ENCODE results near the gene DHODH.

The DHODH gene

DNA sequence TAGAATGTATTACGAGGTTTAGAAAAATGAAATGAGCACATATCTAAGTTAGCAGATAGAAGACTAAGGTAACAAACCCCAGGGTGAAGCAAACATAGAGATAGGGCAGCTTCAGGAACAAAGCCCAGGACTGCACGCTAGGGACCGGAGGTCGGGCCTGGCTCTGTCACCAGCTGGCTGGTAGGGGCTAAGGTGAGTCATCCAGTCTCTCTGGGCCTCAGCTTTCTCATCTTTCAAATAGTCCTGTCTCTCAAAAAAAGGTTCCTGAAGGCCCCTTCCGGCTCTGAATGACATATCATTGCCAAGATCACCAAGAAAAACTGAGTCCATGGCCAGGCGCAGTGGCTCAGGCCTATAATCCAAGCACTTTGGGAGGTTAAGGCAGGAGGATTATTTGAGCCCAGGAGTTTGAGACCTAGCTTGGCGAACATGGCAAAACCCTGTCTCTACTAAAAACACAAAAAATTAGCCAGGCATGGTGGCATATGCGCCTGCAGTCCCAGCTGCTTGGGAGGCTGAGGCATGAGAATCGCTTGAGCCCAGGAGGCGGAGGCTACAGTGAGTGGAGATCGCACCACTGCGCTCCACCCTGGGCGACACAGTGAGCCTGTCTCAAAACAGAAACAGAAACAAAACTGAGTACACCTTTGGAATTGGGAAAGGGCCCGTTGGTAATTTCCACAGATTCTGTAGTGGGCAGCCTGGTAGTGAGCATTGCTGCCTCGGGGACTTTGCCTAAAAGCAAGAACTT lies 34.3 kb upstream of the DHODH start:
- Histone ChIP-seq H3K36me3 (ENCODE audit: low read length) (no peaks in the 10 kb centered on the region), H3K4me2 (ENCODE audit: low read depth, low read length, poor library complexity, severe bottlenecking) (no peak overlapping the region), H3K79me2 (ENCODE audit: insufficient read depth, low read length) (no peaks in the 10 kb centered on the region), H3K9me2 (replicated peaks; ENCODE audit: insufficient read depth, low read length) (no peaks in the 10 kb centered on the region), H4K20me1 (ENCODE audit: low read depth, low read length) (no peaks in the 10 kb centered on the region), H3K27ac (ENCODE audit: low read depth, low read length) (no peak overlapping the region), H2AFZ (ENCODE audit: low read depth, low read length, severe bottlenecking) (no peak overlapping the region), H3K27me3 (ENCODE audit: low read length) (no peaks in the 10 kb centered on the region), H3K9ac (ENCODE audit: low read length) (no peak overlapping the region), H3K4me3 (ENCODE audit: insufficient read depth, low read length, poor library complexity, severe bottlenecking) (no peak overlapping the region), H3F3A (ENCODE audit: insufficient read depth) (no peaks in the 10 kb centered on the region), H3K9me3 (ENCODE audit: insufficient read depth, low read length) (no peaks in the 10 kb centered on the region)
- TF ChIP-seq, protein P1, sequence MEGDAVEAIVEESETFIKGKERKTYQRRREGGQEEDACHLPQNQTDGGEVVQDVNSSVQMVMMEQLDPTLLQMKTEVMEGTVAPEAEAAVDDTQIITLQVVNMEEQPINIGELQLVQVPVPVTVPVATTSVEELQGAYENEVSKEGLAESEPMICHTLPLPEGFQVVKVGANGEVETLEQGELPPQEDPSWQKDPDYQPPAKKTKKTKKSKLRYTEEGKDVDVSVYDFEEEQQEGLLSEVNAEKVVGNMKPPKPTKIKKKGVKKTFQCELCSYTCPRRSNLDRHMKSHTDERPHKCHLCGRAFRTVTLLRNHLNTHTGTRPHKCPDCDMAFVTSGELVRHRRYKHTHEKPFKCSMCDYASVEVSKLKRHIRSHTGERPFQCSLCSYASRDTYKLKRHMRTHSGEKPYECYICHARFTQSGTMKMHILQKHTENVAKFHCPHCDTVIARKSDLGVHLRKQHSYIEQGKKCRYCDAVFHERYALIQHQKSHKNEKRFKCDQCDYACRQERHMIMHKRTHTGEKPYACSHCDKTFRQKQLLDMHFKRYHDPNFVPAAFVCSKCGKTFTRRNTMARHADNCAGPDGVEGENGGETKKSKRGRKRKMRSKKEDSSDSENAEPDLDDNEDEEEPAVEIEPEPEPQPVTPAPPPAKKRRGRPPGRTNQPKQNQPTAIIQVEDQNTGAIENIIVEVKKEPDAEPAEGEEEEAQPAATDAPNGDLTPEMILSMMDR (IDR thresholded peaks at IDR 0.05; ENCODE audit: insufficient read depth, low read length, poor library complexity, severe bottlenecking) = no peak

DNA sequence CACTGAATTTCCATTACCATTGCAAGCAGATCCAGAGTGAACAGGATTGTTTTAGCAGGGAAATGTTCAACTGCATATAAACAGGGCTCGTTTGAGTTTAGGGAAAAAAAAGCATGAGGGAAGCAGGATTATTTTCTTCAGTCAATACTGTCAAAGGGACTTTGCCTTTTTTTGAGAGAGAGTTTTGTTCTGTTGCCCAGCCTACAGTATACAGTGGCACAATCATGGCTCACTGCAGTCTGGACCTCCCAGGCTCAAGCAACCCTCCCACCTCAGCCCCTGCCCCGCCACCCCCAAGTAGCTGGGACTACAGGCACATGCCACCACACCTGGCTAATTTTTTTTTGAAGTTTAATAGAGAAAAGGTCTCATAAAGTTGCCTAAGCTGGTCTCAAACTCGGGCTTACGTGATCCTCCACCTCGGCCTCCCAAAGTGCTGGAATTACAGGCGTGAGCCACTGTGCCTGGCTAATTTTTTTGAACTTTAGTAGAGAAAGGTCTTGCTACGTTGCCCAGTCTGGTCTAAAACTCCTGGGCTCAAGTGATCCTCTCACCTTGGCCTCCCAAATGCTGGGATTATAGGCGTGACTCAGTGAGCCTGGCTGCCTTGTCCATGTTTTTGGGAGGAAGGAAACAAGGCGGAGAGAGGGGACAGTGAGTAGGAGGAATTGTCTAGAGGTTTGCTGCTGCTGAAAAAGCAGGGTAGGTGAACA lies 23.1 kb upstream of the DHODH start:
- Histone ChIP-seq H3K27me3 (ENCODE audit: low read length) (no peaks in the 10 kb centered on the region), H2AFZ (ENCODE audit: low read depth, low read length, severe bottlenecking) (no peak overlapping the region), H3K4me3 (ENCODE audit: insufficient read depth, low read length, poor library complexity, severe bottlenecking) (no peak overlapping the region), H3K4me2 (ENCODE audit: low read depth, low read length, poor library complexity, severe bottlenecking) (no peak overlapping the region), H3K27ac (ENCODE audit: low read depth, low read length) (no peak overlapping the region), H3K9ac (ENCODE audit: low read length) (no peak overlapping the region), H3K9me2 (replicated peaks; ENCODE audit: insufficient read depth, low read length) (no peaks in the 10 kb centered on the region), H4K20me1 (ENCODE audit: low read depth, low read length) (no peaks in the 10 kb centered on the region), H3F3A (ENCODE audit: insufficient read depth) (no peaks in the 10 kb centered on the region), H3K79me2 (ENCODE audit: insufficient read depth, low read length) (no peaks in the 10 kb centered on the region), H3K36me3 (ENCODE audit: low read length) (no peaks in the 10 kb centered on the region), H3K9me3 (ENCODE audit: insufficient read depth, low read length) (no peaks in the 10 kb centered on the region)
- no peak for TF ChIP-seq EZH2phosphoT487 (conservative IDR thresholded peaks at IDR 0.05; ENCODE audit: low read length)
- TF ChIP-seq, protein P1 (IDR thresholded peaks at IDR 0.05; ENCODE audit: insufficient read depth, low read length, poor library complexity, severe bottlenecking) = no peak

DNA sequence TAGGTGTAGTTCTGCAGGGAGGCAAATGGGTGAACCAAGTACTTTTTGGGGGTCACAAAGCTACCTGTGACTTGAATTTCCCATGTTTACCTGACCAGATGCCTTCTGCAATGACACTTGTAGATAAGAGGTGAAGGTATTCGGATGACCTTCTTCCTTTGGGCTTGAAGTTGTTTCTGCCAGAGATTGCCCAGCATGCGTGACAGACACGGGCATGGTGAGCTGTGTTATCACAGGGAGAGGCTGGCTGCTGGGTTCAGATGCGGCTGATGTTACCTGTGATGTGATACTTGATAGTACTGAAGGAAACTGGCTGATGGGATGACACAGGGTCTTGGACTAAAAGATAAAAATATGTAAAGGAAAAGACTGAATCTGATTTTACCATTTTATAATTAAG lies 22.4 kb upstream of the DHODH start:
- Histone ChIP-seq H3K9me2 (replicated peaks; ENCODE audit: insufficient read depth, low read length) (no peaks in the 10 kb centered on the region), H3K4me3 (ENCODE audit: insufficient read depth, low read length, poor library complexity, severe bottlenecking) (no peak overlapping the region), H3F3A (ENCODE audit: insufficient read depth) (no peaks in the 10 kb centered on the region), H3K9ac (ENCODE audit: low read length) (no peak overlapping the region), H2AFZ (ENCODE audit: low read depth, low read length, severe bottlenecking) (no peak overlapping the region), H3K27ac (ENCODE audit: low read depth, low read length) (no peak overlapping the region), H3K36me3 (ENCODE audit: low read length) (no peaks in the 10 kb centered on the region), H3K79me2 (ENCODE audit: insufficient read depth, low read length) (no peaks in the 10 kb centered on the region), H3K27me3 (ENCODE audit: low read length) (no peaks in the 10 kb centered on the region), H4K20me1 (ENCODE audit: low read depth, low read length) (no peaks in the 10 kb centered on the region), H3K4me2 (ENCODE audit: low read depth, low read length, poor library complexity, severe bottlenecking) (no peak overlapping the region), H3K9me3 (ENCODE audit: insufficient read depth, low read length) (no peaks in the 10 kb centered on the region)
- no peak for TF ChIP-seq EZH2phosphoT487 (conservative IDR thresholded peaks at IDR 0.05; ENCODE audit: low read length)
- TF ChIP-seq, protein P1 (IDR thresholded peaks at IDR 0.05; ENCODE audit: insufficient read depth, low read length, poor library complexity, severe bottlenecking) = no peak

Measured in SU-DHL-6 (cell line).